PFSK-1 (cell line): Measurements from ENCODE around the gene CORIN.

Experiments
- FOXP2 ChIP-seq: optimal IDR thresholded peaks from 2 replicates; pipeline ENCODE3; 2011; ENCODE audit warnings: borderline replicate concordance, control low read depth, inconsistent platforms; ENCODE audit not compliant: insufficient read depth; ENCODE audit errors: extremely low read length, extremely low read depth
- POLR2AphosphoS5 ChIP-seq: IDR thresholded peaks from 2 replicates; pipeline ENCODE4 v1.6.1; 2012; ENCODE audit warnings: low read depth, mild to moderate bottlenecking, control low read depth, low read length, moderate library complexity
- SIN3A ChIP-seq: IDR thresholded peaks from 2 replicates; pipeline ENCODE4 v1.6.1; 2012; ENCODE audit warnings: mild to moderate bottlenecking, low read length, moderate library complexity, borderline replicate concordance; ENCODE audit not compliant: insufficient read depth
- TAF1 ChIP-seq: IDR thresholded peaks from 2 replicates; pipeline ENCODE4 v1.6.1; 2012; ENCODE audit warnings: low read length, control low read depth, borderline replicate concordance; ENCODE audit not compliant: insufficient read depth
- TF ChIP-seq, protein P1 (sequence below), 2 experiments: IDR thresholded peaks; 2 replicates each; pipeline versions ENCODE4 v1.6.1 to v1.8.0; 2011 to 2012; ENCODE audit warnings: low read depth in 2 of 2, low read length in 2 of 2, control low read depth in 1 of 2, inconsistent platforms in 1 of 2, mild to moderate bottlenecking in 1 of 2, moderate library complexity in 1 of 2; ENCODE audit not compliant: insufficient read depth in 1 of 2

DNA sequence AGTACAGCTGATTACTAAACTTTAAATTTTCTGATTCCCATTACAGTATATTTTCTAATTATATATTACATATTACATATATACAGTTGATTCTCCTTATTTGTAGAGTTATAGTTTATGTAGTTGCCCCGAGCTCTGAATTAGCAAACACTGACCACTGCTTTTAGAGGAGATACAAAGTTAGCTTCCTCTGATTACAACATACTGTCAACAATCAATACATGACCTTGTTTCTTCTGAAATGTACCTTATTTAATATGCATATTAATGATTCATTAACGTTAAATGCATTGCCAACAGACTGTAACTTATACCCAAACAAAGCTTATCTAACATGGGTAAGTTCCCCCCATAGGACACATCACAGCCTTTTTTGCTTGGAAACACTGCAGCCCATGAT, 271.3 kb downstream of the CORIN start:
- TF ChIP-seq TAF1 = no peak
- TF ChIP-seq POLR2AphosphoS5 = no peak
- TF ChIP-seq, protein P1, sequence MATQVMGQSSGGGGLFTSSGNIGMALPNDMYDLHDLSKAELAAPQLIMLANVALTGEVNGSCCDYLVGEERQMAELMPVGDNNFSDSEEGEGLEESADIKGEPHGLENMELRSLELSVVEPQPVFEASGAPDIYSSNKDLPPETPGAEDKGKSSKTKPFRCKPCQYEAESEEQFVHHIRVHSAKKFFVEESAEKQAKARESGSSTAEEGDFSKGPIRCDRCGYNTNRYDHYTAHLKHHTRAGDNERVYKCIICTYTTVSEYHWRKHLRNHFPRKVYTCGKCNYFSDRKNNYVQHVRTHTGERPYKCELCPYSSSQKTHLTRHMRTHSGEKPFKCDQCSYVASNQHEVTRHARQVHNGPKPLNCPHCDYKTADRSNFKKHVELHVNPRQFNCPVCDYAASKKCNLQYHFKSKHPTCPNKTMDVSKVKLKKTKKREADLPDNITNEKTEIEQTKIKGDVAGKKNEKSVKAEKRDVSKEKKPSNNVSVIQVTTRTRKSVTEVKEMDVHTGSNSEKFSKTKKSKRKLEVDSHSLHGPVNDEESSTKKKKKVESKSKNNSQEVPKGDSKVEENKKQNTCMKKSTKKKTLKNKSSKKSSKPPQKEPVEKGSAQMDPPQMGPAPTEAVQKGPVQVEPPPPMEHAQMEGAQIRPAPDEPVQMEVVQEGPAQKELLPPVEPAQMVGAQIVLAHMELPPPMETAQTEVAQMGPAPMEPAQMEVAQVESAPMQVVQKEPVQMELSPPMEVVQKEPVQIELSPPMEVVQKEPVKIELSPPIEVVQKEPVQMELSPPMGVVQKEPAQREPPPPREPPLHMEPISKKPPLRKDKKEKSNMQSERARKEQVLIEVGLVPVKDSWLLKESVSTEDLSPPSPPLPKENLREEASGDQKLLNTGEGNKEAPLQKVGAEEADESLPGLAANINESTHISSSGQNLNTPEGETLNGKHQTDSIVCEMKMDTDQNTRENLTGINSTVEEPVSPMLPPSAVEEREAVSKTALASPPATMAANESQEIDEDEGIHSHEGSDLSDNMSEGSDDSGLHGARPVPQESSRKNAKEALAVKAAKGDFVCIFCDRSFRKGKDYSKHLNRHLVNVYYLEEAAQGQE (IDR thresholded peaks at IDR 0.05; ENCODE audit: insufficient read depth in 1 of 2, low read depth in 2 of 2, low read length in 2 of 2) = no peak
- no peak for TF ChIP-seq SIN3A
- no peak for TF ChIP-seq FOXP2
